SHP77 treated with DMSO at 0.1 percent for 48 hours (cell line): ENCODE measurements around the gene DHRS12.

Source experiments
- DNase-seq: peaks from one replicate; lab custom pipeline; 2025; lab: John Stamatoyannopoulos, UW

Gene DHRS12

GRCh38 chr13:51724721-51725120 lies 79.2 kb downstream of the DHRS12 start:
- no peak for DNase-seq

DNA sequence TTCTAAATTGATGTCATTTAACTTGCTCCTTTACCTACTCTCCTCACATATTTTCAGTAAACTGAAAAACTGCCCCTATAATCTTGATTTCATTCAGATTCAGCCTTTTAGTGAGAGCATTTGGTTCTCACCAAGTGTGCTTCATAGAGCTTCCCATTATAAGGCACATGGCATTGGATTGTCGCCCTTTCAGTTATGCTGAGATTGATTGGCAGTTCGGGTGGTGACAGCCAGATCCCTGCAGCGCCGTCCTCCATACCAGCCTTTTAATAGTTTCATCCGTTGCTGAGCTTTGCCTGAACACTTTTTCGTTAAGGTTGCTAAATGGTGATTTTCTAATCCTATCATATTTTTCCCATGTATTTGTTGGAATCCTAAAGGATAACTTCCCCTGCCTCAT lies 80.4 kb downstream of the DHRS12 start:
- no peak for DNase-seq

- no peak for DNase-seq
Measured at GRCh38 chr13:51721496-51721895, 82.5 kb downstream of the DHRS12 start.

- no peak for DNase-seq
Measured at GRCh38 chr13:51719394-51719793, 84.6 kb downstream of the DHRS12 start.
